K562 (cell line): Measurements from ENCODE around the gene SCLY. TPM values are rescaled to one million over a fixed set of nuclear protein-coding genes. Genes with fewer than 3 reads are reported as not detected.

Source experiments
- ATAC-seq: fragments of 200-7000 bp; cut with Tn5 transposase; 3 replicates; pipeline ENCODE4 v1.9.1; 2020; ENCODE audit warnings: moderate library complexity
- BruUV-seq: library from RNA; stranded (reverse); fragments of 400-500 nt; replicated peaks from 2 replicates; lab custom pipeline; 2021; lab: Mats Ljungman, UMichigan
- CTCF ChIA-PET: fragments of 300-600 bp; formaldehyde crosslinking; extraction: SDS; loops from one replicate; lab custom pipeline; 2021; ENCODE audit warnings: low intra/inter-chr PET ratio; lab: Yijun Ruan, JAX
- POLR2A ChIA-PET: fragments of 300-600, 350-650 bp; sonication (Branson Sonifier 250); formaldehyde crosslinking; extraction: SDS; loops from one replicate; lab custom pipeline; 2021; ENCODE audit warnings: antibody characterized with exemption, inconsistent platforms; lab: Yijun Ruan, JAX
- DNase-seq, 4 experiments: peaks; one replicate each; pipeline versions ENCODE4 v3.0.0 to v3.0.0-alpha.2; 2011 to 2018; ENCODE audit warnings: low spot score in 3 of 4, mixed read lengths in 3 of 4; ENCODE audit errors: extremely low read depth in 1 of 4
- FAIRE-seq: peaks from 2 replicates; lab custom pipeline; 2011; peaks lifted over from hg19 to GRCh38; lab: Jason Lieb, UNC
- H2AFZ ChIP-seq: 2 replicates; pipeline ENCODE4 v1.6.0; 2011; ENCODE audit warnings: low read depth, low read length, control low read depth, inconsistent platforms
- H3K27ac ChIP-seq: fragments of 200-600 bp; 3 replicates; pipeline ENCODE4 v1.8.0; 2011; ENCODE audit warnings: low read depth, mild to moderate bottlenecking, control low read depth, inconsistent platforms, low read length, moderate library complexity, mixed read lengths; ENCODE audit errors: extremely low read depth
- H3K27me3 ChIP-seq, 2 experiments: fragments of 300-600 bp in 1 of 2; 2 replicates in 1 of 2; 3 replicates in 1 of 2; pipeline versions ENCODE4 v1.6.0 to v1.8.0; 2011; ENCODE audit warnings: inconsistent platforms in 2 of 2, low read length in 2 of 2, mild to moderate bottlenecking in 1 of 2, mixed read lengths in 1 of 2, moderate library complexity in 1 of 2; ENCODE audit not compliant: control insufficient read depth in 2 of 2, insufficient read depth in 2 of 2
- H3K36me3 ChIP-seq: fragments of 300-600 bp; 3 replicates; pipeline ENCODE4 v1.8.0; 2011; ENCODE audit warnings: mild to moderate bottlenecking, low read length, inconsistent platforms; ENCODE audit not compliant: control insufficient read depth, insufficient read depth
- H3K4me1 ChIP-seq, 2 experiments: fragments of 200-600 bp in 1 of 2; replicated peaks in 1 of 2; 2 replicates in 1 of 2; 3 replicates in 1 of 2; pipeline versions ENCODE4 v1.5.1 to v1.8.0; 2011; ENCODE audit warnings: inconsistent platforms in 2 of 2, low read length in 2 of 2, mild to moderate bottlenecking in 1 of 2, mixed read lengths in 1 of 2, moderate library complexity in 1 of 2; ENCODE audit not compliant: control insufficient read depth in 2 of 2, insufficient read depth in 2 of 2
- H3K4me2 ChIP-seq: 2 replicates; pipeline ENCODE4 v1.6.1; 2011; ENCODE audit warnings: low read length, control low read depth, inconsistent platforms, mixed read lengths; ENCODE audit not compliant: insufficient read depth
- H3K4me3 ChIP-seq: fragments of 200-600 bp; sonication (generic), shearing (Covaris generic); 2 replicates; pipeline ENCODE4 v1.5.1; 2016; ENCODE audit warnings: control low read depth, inconsistent platforms
- H3K79me2 ChIP-seq: fragments of 200-600 bp; 3 replicates; pipeline ENCODE4 v1.8.0; 2011; ENCODE audit warnings: low read length, inconsistent platforms; ENCODE audit not compliant: control insufficient read depth, insufficient read depth
- H3K9ac ChIP-seq, 2 experiments: 2 replicates each; pipeline versions ENCODE4 v1.6.0 to v1.6.1; 2011; ENCODE audit warnings: low read depth in 2 of 2, low read length in 2 of 2, control low read depth in 1 of 2, inconsistent platforms in 1 of 2, mild to moderate bottlenecking in 1 of 2, mixed read lengths in 1 of 2; ENCODE audit not compliant: insufficient read depth in 1 of 2
- H3K9me1 ChIP-seq: one replicate; pipeline ENCODE4 v1.6.0; 2011; ENCODE audit warnings: inconsistent platforms, mild to moderate bottlenecking, low read length, moderate library complexity; ENCODE audit not compliant: control insufficient read depth, insufficient read depth
- H3K9me3 ChIP-seq: replicated peaks from 2 replicates; pipeline ENCODE4 v1.5.1; 2011; ENCODE audit warnings: low read depth, low read length, inconsistent platforms; ENCODE audit not compliant: control insufficient read depth, insufficient read depth
- H4K20me1 ChIP-seq: replicated peaks from 2 replicates; pipeline ENCODE4 v1.6.1; 2011; ENCODE audit warnings: low read length, inconsistent platforms, mixed read lengths; ENCODE audit not compliant: control insufficient read depth, insufficient read depth
- CEBPG ChIP-seq, 3 experiments: fragments of 200-800 bp in 1 of 3; sonication (Bioruptor generic) in 1 of 3; sonication (generic) in 1 of 3; formaldehyde crosslinking in 1 of 3; IDR thresholded peaks in 2 of 3; conservative IDR thresholded peaks in 1 of 3; 2 replicates each; pipeline versions ENCODE4 v1.6.1 to v1.8.0; 2016 to 2022; ENCODE audit warnings: missing compliant biosample characterization in 2 of 3, missing genetic modification characterization in 2 of 3, mild to moderate bottlenecking in 1 of 3, missing genetic modification reagents in 1 of 3
- ELF4 ChIP-seq: fragments of 450-650 bp; formaldehyde crosslinking; IDR thresholded peaks from 2 replicates; pipeline ENCODE4 v1.4.0; 2022; ENCODE audit warnings: missing genetic modification characterization
- FOXA3 ChIP-seq, 2 experiments: fragments of 450-650 bp in 1 of 2; sonication (generic) in 1 of 2; formaldehyde crosslinking; IDR thresholded peaks in 1 of 2; conservative IDR thresholded peaks in 1 of 2; 2 replicates each; pipeline versions ENCODE4 v1.4.0 to v1.8.0; 2020 to 2022; ENCODE audit warnings: mild to moderate bottlenecking in 2 of 2, missing genetic modification reagents in 1 of 2
- MAZ ChIP-seq, 2 experiments: fragments of 450-650 bp in 1 of 2; sonication (generic) in 1 of 2; formaldehyde crosslinking; IDR thresholded peaks in 1 of 2; conservative IDR thresholded peaks in 1 of 2; 2 replicates each; pipeline versions ENCODE4 v1.4.0 to v1.5.0; 2020; ENCODE audit warnings: mild to moderate bottlenecking in 1 of 2, missing genetic modification reagents in 1 of 2
- PYGO2 ChIP-seq: fragments of 450-650 bp; IDR thresholded peaks from 2 replicates; pipeline ENCODE4 v1.6.1; 2016; ENCODE audit warnings: mild to moderate bottlenecking, missing genetic modification characterization, moderate library complexity, missing compliant biosample characterization
- SMAD2 ChIP-seq: fragments of 150-350 bp; IDR thresholded peaks from 2 replicates; pipeline ENCODE4 v1.6.1; 2014; ENCODE audit warnings: low read depth, mild to moderate bottlenecking, low read length
- SMARCC2 ChIP-seq: fragments of 450-650 bp; IDR thresholded peaks from 2 replicates; pipeline ENCODE4 v1.6.1; 2017; ENCODE audit warnings: antibody characterized with exemption, moderate library complexity, mild to moderate bottlenecking, low read depth
- ZNF212 ChIP-seq: fragments of 450-650 bp; formaldehyde crosslinking; IDR thresholded peaks from 2 replicates; pipeline ENCODE4 v1.4.0; 2020; ENCODE audit warnings: mild to moderate bottlenecking
- ZNF408 ChIP-seq: fragments of 250-450 bp; sonication (Bioruptor Pico); IDR thresholded peaks from 2 replicates; pipeline ENCODE4 v1.4.0; 2020; ENCODE audit warnings: low read depth, mild to moderate bottlenecking, moderate library complexity
- WGBS: fragments of 100-300 bp; shearing (Covaris generic); methylation state at CpG from one replicate; pipeline ENCODE4 v1.1.6; 2016; ENCODE audit warnings: low coverage, mixed read lengths; ENCODE audit not compliant: insufficient coverage; ENCODE audit errors: missing lambda C conversion rate; 5-methylcytosine and 5-hydroxymethylcytosine counted together
- in situ Hi-C: fragments of 300-500 bp; cut with MboI; formaldehyde crosslinking; loops from 4 replicates; pipeline ENCODE4 v1.15.0; 2018; ENCODE audit warnings: inconsistent platforms, mixed read lengths
- intact Hi-C: fragments of 100-400 bp; cut with micrococcal nuclease; formaldehyde crosslinking; loops from 2 replicates; pipeline ENCODE4 v1.14.2; 2022
- polyA plus RNA-seq, 8 experiments: library from polyadenylated mRNA; depleted of rRNA in 4 of 8; stranded (reverse) in 5 of 8; unstranded in 3 of 8; fragments of >200 nt; fragmentation: Nextera tagmentation in 2 of 8; fragmentation: Illumina TruSeq in 1 of 8; extraction: Ambion mirVana in 2 of 8; extraction: Trizol in 1 of 8; gene quantifications; 2 replicates each; pipeline versions ENCODE4 v1.2.1 to v1.2.3, GENCODE V29; 2011 to 2014; ENCODE audit warnings: inconsistent platforms in 1 of 8, missing spikeins in 1 of 8
- total RNA-seq, 7 experiments: library from RNA; depleted of rRNA in 6 of 7; stranded (reverse); fragments of >200 nt in 6 of 7; fragmentation: Illumina TruSeq in 2 of 7; extraction: Trizol in 2 of 7; gene quantifications; 2 replicates each; pipeline versions ENCODE4 v1.2.1 to v1.2.3, GENCODE V29; 2011 to 2021; ENCODE audit warnings: low replicate concordance in 1 of 7
- TF ChIP-seq, protein P1 (sequence below), 2 experiments: fragments of 450-650 bp in 1 of 2; sonication (generic) in 1 of 2; formaldehyde crosslinking; conservative IDR thresholded peaks; 2 replicates each; pipeline versions ENCODE4 v1.4.0 to v1.8.1; 2020 to 2022; ENCODE audit warnings: mild to moderate bottlenecking in 1 of 2, missing genetic modification reagents in 1 of 2
- TF ChIP-seq, protein P2 (sequence below): fragments of 450-650 bp; IDR thresholded peaks from 2 replicates; pipeline ENCODE4 v1.6.1; 2016; ENCODE audit warnings: borderline replicate concordance
- TF ChIP-seq, protein P3 (sequence below): fragments of 250-450 bp; sonication (Bioruptor Pico); IDR thresholded peaks from 2 replicates; pipeline ENCODE4 v1.4.0; 2020; ENCODE audit warnings: mild to moderate bottlenecking, moderate library complexity

The SCLY gene
- total and polyA plus RNA-seq, 9 of the 15 experiments (the other 6 are each of a cell fraction or from before 2014, with no cell fraction given) = 2.6 to 32.2 (median 21.1) TPM

DNA sequence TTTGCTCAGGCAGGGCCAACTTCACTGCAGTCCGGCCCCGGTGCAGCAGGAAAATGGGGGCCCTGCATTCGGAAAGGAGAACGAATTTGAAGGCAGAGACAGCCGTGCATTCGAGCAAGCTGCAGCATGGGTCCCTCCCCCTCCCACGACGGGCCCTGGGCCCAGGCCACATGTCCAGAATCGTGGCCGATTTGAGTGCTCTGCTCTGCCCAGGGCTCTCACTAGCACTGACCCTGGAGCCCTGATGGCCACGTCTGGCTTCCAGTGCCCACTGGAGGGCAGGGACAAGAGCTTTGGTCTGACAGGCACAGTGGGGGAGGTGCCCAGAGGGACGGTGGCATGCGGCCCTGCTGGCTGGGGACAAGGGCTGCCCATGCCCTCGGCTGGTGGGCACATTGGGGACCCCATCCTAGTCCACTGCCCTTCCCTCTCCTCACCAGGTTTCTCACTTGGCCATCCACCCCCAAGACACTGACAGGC lies 63.2 kb downstream of the SCLY start:
- Histone ChIP-seq H3K79me2 (no peaks in the 10 kb centered on the region), H4K20me1 (no peaks in the 10 kb centered on the region), H3K36me3 (no peaks in the 10 kb centered on the region), H3K4me3 (no peak overlapping the region), H3K4me2 (no peak overlapping the region), H3K9me1 (no peaks in the 10 kb centered on the region), H3K27me3 (peaks cover 5 to 43% of the 10 kb centered on the region in 2 experiments; a peak in 4 of 5 replicates), H3K27ac (no peak overlapping the region), H3K4me1 (peaks cover 0 to 49% of the 10 kb centered on the region in 2 experiments; a peak in 3 of 5 replicates), H2AFZ (no peak overlapping the region), H3K9me3 (0 out of 2 replicates have a peak, but pooled peaks cover 2% of the 10 kb centered on the region), H3K9ac (no peak overlapping the region)
- in situ Hi-C loops = no loop called here
- no TSS peak for BruUV-seq
- POLR2A ChIA-PET = no interaction called here
- CTCF ChIA-PET = no interaction called here
- ATAC-seq (no peak), DNase-seq (no peak), FAIRE-seq (no peak)
- 5% methylated on average over 13 of the region's 14 CpGs for WGBS
- intact Hi-C loops = no loop called here
- TF ChIP-seq MAZ (CRISPR knock-in tag; conservative IDR thresholded peaks at IDR 0.05 in 1 of 2, IDR thresholded peaks at IDR 0.05 in 1 of 2) (no peak), PYGO2 (tag) (no peak), CEBPG (CRISPR knock-in tag; IDR thresholded peaks at IDR 0.05) (no peak), CEBPG (tag; conservative IDR thresholded peaks at IDR 0.05 in 1 of 2, IDR thresholded peaks at IDR 0.05 in 1 of 2) (no peak), FOXA3 (CRISPR knock-in tag; conservative IDR thresholded peaks at IDR 0.05 in 1 of 2, IDR thresholded peaks at IDR 0.05 in 1 of 2) (no peak), ZNF212 (CRISPR knock-in tag) (no peak), SMARCC2 (no peak), SMAD2 (no peak), ZNF408 (no peak), ELF4 (CRISPR knock-in tag) (no peak)
- TF ChIP-seq, protein P1, sequence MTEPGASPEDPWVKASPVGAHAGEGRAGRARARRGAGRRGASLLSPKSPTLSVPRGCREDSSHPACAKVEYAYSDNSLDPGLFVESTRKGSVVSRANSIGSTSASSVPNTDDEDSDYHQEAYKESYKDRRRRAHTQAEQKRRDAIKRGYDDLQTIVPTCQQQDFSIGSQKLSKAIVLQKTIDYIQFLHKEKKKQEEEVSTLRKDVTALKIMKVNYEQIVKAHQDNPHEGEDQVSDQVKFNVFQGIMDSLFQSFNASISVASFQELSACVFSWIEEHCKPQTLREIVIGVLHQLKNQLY (CRISPR knock-in tag; conservative IDR thresholded peaks at IDR 0.05) = no peak
- TF ChIP-seq, protein P2, sequence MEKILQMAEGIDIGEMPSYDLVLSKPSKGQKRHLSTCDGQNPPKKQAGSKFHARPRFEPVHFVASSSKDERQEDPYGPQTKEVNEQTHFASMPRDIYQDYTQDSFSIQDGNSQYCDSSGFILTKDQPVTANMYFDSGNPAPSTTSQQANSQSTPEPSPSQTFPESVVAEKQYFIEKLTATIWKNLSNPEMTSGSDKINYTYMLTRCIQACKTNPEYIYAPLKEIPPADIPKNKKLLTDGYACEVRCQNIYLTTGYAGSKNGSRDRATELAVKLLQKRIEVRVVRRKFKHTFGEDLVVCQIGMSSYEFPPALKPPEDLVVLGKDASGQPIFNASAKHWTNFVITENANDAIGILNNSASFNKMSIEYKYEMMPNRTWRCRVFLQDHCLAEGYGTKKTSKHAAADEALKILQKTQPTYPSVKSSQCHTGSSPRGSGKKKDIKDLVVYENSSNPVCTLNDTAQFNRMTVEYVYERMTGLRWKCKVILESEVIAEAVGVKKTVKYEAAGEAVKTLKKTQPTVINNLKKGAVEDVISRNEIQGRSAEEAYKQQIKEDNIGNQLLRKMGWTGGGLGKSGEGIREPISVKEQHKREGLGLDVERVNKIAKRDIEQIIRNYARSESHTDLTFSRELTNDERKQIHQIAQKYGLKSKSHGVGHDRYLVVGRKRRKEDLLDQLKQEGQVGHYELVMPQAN = no peak
- TF ChIP-seq, protein P3, sequence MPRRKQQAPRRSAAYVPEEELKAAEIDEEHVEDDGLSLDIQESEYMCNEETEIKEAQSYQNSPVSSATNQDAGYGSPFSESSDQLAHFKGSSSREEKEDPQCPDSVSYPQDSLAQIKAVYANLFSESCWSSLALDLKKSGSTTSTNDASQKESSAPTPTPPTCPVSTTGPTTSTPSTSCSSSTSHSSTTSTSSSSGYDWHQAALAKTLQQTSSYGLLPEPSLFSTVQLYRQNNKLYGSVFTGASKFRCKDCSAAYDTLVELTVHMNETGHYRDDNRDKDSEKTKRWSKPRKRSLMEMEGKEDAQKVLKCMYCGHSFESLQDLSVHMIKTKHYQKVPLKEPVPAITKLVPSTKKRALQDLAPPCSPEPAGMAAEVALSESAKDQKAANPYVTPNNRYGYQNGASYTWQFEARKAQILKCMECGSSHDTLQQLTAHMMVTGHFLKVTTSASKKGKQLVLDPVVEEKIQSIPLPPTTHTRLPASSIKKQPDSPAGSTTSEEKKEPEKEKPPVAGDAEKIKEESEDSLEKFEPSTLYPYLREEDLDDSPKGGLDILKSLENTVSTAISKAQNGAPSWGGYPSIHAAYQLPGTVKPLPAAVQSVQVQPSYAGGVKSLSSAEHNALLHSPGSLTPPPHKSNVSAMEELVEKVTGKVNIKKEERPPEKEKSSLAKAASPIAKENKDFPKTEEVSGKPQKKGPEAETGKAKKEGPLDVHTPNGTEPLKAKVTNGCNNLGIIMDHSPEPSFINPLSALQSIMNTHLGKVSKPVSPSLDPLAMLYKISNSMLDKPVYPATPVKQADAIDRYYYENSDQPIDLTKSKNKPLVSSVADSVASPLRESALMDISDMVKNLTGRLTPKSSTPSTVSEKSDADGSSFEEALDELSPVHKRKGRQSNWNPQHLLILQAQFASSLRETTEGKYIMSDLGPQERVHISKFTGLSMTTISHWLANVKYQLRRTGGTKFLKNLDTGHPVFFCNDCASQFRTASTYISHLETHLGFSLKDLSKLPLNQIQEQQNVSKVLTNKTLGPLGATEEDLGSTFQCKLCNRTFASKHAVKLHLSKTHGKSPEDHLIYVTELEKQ = no peak
